ENCODE data around the gene GNRHR. TPM values are rescaled to one million over a fixed set of nuclear protein-coding genes. Genes with fewer than 3 reads are reported as not detected.

GNRHR gene
- total RNA-seq, 1 donor from 2014 or later = not detected

- no peaks in the 10 kb centered on the region for H3K9me3 Mint-ChIP-seq
- H3K4me1 Mint-ChIP-seq = no peaks in the 10 kb centered on the region
- H3K36me3 Mint-ChIP-seq (ENCODE audit: low read depth) = peaks cover 28% of the 10 kb centered on the region
- DNase-seq (no peak), ATAC-seq (ENCODE audit: low read depth) (no peak)
- ChIA-PET POLR2A (interaction anchor here (0.6 kb wide), 1 partner anchor 295 kb away, joined by 6 read pairs; no protein-coding TSS in a partner anchor), CTCF (interaction anchor here (2.6 kb wide), 1 partner anchor 23 kb away, joined by 8 read pairs; no protein-coding TSS in a partner anchor)
- TF ChIP-seq, protein P1, sequence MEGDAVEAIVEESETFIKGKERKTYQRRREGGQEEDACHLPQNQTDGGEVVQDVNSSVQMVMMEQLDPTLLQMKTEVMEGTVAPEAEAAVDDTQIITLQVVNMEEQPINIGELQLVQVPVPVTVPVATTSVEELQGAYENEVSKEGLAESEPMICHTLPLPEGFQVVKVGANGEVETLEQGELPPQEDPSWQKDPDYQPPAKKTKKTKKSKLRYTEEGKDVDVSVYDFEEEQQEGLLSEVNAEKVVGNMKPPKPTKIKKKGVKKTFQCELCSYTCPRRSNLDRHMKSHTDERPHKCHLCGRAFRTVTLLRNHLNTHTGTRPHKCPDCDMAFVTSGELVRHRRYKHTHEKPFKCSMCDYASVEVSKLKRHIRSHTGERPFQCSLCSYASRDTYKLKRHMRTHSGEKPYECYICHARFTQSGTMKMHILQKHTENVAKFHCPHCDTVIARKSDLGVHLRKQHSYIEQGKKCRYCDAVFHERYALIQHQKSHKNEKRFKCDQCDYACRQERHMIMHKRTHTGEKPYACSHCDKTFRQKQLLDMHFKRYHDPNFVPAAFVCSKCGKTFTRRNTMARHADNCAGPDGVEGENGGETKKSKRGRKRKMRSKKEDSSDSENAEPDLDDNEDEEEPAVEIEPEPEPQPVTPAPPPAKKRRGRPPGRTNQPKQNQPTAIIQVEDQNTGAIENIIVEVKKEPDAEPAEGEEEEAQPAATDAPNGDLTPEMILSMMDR (IDR thresholded peaks at IDR 0.05) = no peak
- H3K27me3 Mint-ChIP-seq = no peaks in the 10 kb centered on the region
- H3K27ac Mint-ChIP-seq = no peak overlapping the region
- intact Hi-C loops (cut with micrococcal nuclease) = no loop called here
- no peak overlapping the region for H3K4me3 Mint-ChIP-seq
Observed at GRCh38 chr4:67723341-67723740, 30.8 kb downstream of the GNRHR start.

GRCh38 chr4:67721770-67722597 lies 32.2 kb downstream of the GNRHR start:
- H3K4me1 Mint-ChIP-seq = no peaks in the 10 kb centered on the region
- ChIA-PET CTCF (interaction anchor here (2.6 kb wide), 1 partner anchor 25 kb away, joined by 8 read pairs; no protein-coding TSS in a partner anchor), POLR2A (no interaction called here)
- H3K9me3 Mint-ChIP-seq = no peaks in the 10 kb centered on the region
- no peak overlapping the region for H3K4me3 Mint-ChIP-seq
- DNase-seq = no peak
- peaks cover 30% of the 10 kb centered on the region for H3K36me3 Mint-ChIP-seq (ENCODE audit: low read depth)
- no peak for ATAC-seq (ENCODE audit: low read depth)
- no peaks in the 10 kb centered on the region for H3K27me3 Mint-ChIP-seq
- H3K27ac Mint-ChIP-seq = no peak overlapping the region
- intact Hi-C loops (cut with micrococcal nuclease) = no loop called here
- TF ChIP-seq, protein P1 (IDR thresholded peaks at IDR 0.05) = no peak

DNA sequence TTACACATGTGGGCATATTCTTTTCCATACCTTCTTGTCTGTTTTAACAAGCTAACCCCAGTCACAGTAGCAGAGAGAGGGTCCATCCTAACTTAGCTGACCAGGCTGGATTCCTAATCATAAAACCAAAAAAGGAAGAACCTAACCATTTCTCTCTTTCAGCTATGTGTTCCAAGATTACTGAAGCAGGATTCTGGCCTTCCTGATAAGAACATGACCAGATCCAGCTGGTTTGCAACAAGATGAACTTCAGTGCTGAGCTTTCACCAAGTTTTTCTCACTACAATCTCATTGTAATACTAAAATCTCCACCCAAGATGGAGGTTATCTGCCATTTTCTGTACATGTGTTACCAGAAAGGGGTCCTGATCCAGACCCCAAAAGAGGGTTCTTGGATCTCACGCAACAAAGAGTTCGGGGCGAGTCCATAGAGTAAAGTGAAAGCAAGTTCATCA lies 32.8 kb downstream of the GNRHR start:
- Mint-ChIP-seq H3K9me3 (no peaks in the 10 kb centered on the region), H3K4me3 (no peak overlapping the region), H3K27ac (no peak overlapping the region), H3K27me3 (no peaks in the 10 kb centered on the region), H3K36me3 (ENCODE audit: low read depth) (peaks cover 36% of the 10 kb centered on the region), H3K4me1 (no peaks in the 10 kb centered on the region)
- DNase-seq (no peak), ATAC-seq (ENCODE audit: low read depth) (no peak)
- intact Hi-C loops (cut with micrococcal nuclease) = no loop called here
- TF ChIP-seq, protein P1 (IDR thresholded peaks at IDR 0.05) = no peak
- ChIA-PET CTCF (no interaction called here), POLR2A (no interaction called here)

- no peaks in the 10 kb centered on the region for H3K4me1 Mint-ChIP-seq
- DNase-seq (no peak), ATAC-seq (ENCODE audit: low read depth) (no peak)
- intact Hi-C loops (cut with micrococcal nuclease) = no loop called here
- H3K36me3 Mint-ChIP-seq (ENCODE audit: low read depth) = peaks cover 39% of the 10 kb centered on the region
- CTCF ChIA-PET = no interaction called here
- no peak overlapping the region for H3K27ac Mint-ChIP-seq
- TF ChIP-seq, protein P1 (IDR thresholded peaks at IDR 0.05) = no peak
- POLR2A ChIA-PET = no interaction called here
- H3K9me3 Mint-ChIP-seq = no peaks in the 10 kb centered on the region
- no peaks in the 10 kb centered on the region for H3K27me3 Mint-ChIP-seq
- no peak overlapping the region for H3K4me3 Mint-ChIP-seq
Observed at GRCh38 chr4:67719953-67720617, 34.1 kb downstream of the GNRHR start.

DNA sequence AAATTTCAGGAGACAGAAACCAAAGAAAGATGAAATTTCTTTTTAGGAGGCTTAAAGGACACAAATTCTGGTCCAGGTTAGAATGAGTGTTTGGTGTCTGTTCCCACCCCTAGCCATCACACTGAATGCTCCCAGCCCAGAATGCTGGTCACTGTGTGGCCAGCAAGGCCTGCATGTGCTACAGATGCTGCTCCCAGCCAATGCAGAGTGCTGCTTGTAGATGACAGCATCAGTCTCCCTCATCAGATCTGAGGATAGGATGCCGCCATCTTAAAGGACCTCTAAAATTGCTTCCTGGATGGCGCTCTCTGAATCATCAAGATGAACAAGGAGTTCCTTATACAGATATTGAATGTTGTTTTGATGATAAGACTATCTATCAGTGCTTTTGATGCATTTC lies 35.3 kb downstream of the GNRHR start:
- Mint-ChIP-seq H3K9me3 (no peaks in the 10 kb centered on the region), H3K36me3 (ENCODE audit: low read depth) (peaks cover 43% of the 10 kb centered on the region), H3K4me1 (peaks cover 8% of the 10 kb centered on the region), H3K27ac (no peak overlapping the region), H3K4me3 (no peak overlapping the region), H3K27me3 (no peaks in the 10 kb centered on the region)
- ChIA-PET POLR2A (no interaction called here), CTCF (no interaction called here)
- no peak for DNase-seq
- TF ChIP-seq, protein P1 (IDR thresholded peaks at IDR 0.05) = no peak
- intact Hi-C loops (cut with micrococcal nuclease) = no loop called here
- no peak for ATAC-seq (ENCODE audit: low read depth)

Measured in activated B cell treated with CpG ODN at 0.5 μM for 24 hours (primary cell).